ENCODE results near the gene IFNK.

Gene IFNK

GRCh38 chr9:27573634-27574590 is 49.8 kb downstream of the IFNK start:
- Histone ChIP-seq H3K36me3 (no peaks in the 10 kb centered on the region), H3K9me3 (no peaks in the 10 kb centered on the region), H3K27me3 (no peaks in the 10 kb centered on the region), H3K4me1 (no peaks in the 10 kb centered on the region), H3K4me3 (ENCODE audit: low read depth, low read length) (peak overlapping the region; percentile 90)
- TF ChIP-seq CTCF (IDR thresholded peaks at IDR 0.05; ENCODE audit: low read depth, low read length): no peak
- DNase-seq: peak; percentile 94
